Rectal smooth muscle tissue (tissue), 1 donor: ENCODE measurements around the gene ZNF236.

ENCODE experiments used
- H3K27ac ChIP-seq: one replicate; pipeline ENCODE4 v1.7.0; 2013; ENCODE audit warnings: low read depth, low read length, inconsistent platforms
- H3K27me3 ChIP-seq: one replicate; pipeline ENCODE4 v1.7.0; 2013; ENCODE audit warnings: low read length; ENCODE audit not compliant: control insufficient read depth, insufficient read depth
- H3K36me3 ChIP-seq: one replicate; pipeline ENCODE4 v1.7.0; 2013; ENCODE audit warnings: low read length; ENCODE audit not compliant: control insufficient read depth, insufficient read depth
- H3K4me1 ChIP-seq: one replicate; pipeline ENCODE4 v1.7.0; 2013; ENCODE audit warnings: low read length; ENCODE audit not compliant: control insufficient read depth, insufficient read depth
- H3K4me3 ChIP-seq: one replicate; pipeline ENCODE4 v1.7.0; 2013; ENCODE audit warnings: low read length
- H3K9ac ChIP-seq: one replicate; pipeline ENCODE4 v1.7.0; 2013; ENCODE audit warnings: low read length

Gene ZNF236

DNA sequence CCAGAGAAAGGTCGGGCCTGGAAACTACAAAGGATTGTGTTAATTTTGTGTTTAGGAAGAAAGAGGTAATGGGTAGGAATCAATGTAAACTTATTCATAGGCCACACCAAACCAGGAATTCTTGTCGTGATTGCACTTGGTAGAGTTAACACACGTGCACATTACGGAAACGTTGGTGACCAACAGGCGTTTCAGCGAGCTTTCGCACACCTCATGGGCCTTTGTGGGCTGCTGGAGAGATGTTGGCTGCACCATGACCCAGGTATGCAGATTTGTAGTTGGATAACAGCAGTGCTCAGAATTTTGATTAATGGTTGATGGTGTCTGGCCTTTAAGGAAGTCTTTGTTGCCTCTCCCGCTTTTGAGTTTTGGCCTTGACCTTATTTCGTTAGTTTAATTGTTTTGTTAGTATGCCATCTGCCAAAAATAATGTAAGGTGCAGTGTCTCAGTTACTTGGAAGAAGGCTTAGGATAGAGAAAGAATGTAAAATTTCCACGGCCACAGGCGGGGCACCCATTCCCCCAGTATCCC is 1.9 kb downstream of the ZNF236 start:
- Histone ChIP-seq H3K36me3 (no peaks in the 10 kb centered on the region), H3K4me3 (no peak overlapping the region), H3K27me3 (no peaks in the 10 kb centered on the region), H3K4me1 (peaks cover 5% of the 10 kb centered on the region), H3K9ac (no peak overlapping the region), H3K27ac (peak overlapping the region; percentile 87)

DNA sequence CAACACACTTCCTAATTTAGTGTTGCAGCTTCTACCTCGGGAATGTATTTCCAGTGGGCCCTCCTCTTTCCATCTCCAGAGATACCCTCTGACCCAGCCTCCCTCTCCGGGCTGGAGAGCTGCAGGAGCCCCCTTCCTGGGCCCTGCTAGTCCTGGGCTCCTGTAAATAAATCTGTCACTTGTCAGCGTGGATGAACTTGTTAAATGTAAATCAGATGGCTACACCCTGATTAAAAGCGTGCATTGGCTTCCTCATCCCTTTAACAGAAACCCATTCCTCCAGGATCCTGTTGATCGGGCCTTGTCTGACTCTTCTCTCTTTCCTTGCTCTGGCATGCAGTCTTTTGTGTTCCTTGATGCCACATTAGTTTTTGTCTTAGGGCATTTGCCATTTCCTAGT is 2.4 kb downstream of the ZNF236 start:
- Histone ChIP-seq H3K9ac (no peak overlapping the region), H3K4me3 (no peak overlapping the region), H3K27me3 (no peaks in the 10 kb centered on the region), H3K4me1 (peaks cover 5% of the 10 kb centered on the region), H3K36me3 (no peaks in the 10 kb centered on the region), H3K27ac (no peak overlapping the region)

DNA sequence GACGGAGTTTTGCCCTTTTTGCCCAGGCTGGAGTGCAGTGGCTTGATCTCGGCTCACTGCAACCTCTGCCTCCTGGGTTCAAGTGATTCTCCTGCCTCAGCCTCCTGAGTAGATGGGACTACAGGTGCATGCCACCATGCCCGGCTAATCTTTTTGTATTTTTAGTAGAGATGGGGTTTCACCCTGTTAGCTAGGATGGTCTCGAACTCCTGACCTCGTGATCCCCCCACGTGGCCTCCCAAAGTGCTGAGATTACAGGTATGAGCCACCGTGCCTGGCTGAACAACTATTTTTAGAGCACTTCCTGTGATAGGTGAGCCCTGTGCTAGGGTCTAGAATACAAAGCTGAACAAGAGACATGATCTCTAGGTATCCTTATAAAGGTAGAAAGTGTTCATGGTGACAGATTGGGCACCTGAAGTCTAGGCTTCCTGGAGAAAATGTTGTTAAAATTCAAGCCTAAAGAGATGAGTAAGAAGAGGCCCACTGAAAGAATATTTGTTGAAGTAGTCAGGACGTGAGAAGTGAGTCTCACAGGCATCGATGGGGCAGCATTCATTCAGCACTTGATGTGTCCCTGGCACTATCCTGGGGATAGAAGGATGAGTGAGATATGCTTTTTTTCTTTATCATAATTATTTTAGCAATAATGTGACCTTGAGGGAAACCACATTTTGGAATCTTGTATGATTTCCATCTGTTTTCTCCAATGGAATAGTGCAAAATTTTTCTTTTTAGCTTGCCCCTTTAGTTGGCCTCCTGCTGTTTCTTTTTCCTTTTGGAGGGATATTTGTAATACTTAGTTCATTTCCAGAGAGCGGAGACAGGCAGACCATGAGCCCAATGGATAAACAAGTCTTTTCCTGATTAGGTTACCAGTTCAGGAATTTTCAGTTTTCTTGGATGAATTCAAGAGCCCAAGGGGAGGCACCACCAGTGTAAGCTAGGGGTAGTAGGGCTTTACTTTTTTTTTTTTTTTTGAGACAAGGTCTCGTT is 5.1 kb downstream of the ZNF236 start:
- Histone ChIP-seq H3K4me3 (no peak overlapping the region), H3K9ac (no peak overlapping the region), H3K27ac (no peak overlapping the region), H3K4me1 (no peaks in the 10 kb centered on the region), H3K27me3 (no peaks in the 10 kb centered on the region), H3K36me3 (no peaks in the 10 kb centered on the region)

DNA sequence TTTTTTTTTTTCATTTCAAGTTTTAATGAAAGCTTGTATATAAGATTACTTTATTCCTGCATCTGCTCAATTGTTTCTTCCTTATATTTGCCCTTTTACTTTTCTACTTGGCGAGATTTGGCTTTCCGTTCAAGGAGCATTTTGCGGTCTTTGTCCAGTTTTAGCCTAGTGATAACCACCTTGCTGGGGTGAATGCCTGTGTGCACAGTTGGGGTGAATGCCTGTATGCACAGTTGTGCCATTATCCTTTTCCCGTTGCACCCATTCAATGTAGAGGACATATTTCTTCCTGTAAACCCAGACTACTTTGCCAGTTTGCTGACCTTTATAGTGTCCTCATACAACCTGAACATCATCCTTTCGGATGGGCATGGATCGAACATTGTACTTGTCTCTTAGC is 12.0 kb downstream of the ZNF236 start:
- no peak overlapping the region for H3K4me3 ChIP-seq
- H3K27me3 ChIP-seq = no peaks in the 10 kb centered on the region
- H3K9ac ChIP-seq = no peak overlapping the region
- H3K4me1 ChIP-seq = peaks cover 8% of the 10 kb centered on the region
- H3K36me3 ChIP-seq = no peaks in the 10 kb centered on the region
- no peak overlapping the region for H3K27ac ChIP-seq

DNA sequence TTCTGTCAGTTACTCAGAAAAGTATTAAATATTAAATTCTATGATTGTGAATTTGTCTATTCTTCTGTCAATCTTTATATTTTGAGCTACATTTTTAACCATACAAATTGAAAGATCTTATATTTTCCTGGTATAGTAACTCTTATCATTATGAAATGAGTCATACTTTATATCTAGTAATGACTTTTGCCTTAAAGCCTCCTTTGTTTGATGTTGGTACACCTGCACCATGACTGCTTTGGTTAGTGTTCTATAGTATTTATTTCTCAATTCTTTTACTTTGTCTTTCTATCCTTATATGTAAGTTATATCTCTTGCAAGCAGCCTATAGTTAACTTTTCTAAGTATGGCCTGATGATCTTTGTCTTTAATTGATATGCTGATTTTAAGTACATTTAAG is 13.0 kb downstream of the ZNF236 start:
- no peak overlapping the region for H3K9ac ChIP-seq
- H3K27ac ChIP-seq = no peak overlapping the region
- no peaks in the 10 kb centered on the region for H3K27me3 ChIP-seq
- no peak overlapping the region for H3K4me3 ChIP-seq
- no peaks in the 10 kb centered on the region for H3K36me3 ChIP-seq
- H3K4me1 ChIP-seq = peaks cover 12% of the 10 kb centered on the region

DNA sequence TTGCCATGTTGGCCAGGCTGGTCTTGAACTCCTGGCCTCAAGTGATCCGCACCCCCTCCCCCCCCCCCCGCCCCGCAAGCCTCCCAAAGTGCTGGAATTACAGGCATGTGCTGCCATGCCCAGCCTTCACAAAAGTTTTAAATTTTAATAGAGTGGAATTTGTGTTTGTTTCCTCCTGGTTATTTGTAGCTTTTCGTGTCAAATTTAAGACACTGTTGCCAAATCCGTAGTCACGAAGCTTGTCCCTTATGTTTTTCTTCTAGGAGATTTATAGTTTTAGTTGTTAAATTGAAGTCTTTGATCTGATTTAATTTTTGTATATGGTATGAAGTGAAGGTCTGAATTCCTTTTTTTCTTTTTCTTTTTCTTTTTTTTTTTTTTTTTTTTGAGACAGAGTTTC is 14.7 kb downstream of the ZNF236 start:
- Histone ChIP-seq H3K27me3 (no peaks in the 10 kb centered on the region), H3K36me3 (no peaks in the 10 kb centered on the region), H3K27ac (no peak overlapping the region), H3K4me3 (no peak overlapping the region), H3K4me1 (peaks cover 12% of the 10 kb centered on the region), H3K9ac (no peak overlapping the region)

DNA sequence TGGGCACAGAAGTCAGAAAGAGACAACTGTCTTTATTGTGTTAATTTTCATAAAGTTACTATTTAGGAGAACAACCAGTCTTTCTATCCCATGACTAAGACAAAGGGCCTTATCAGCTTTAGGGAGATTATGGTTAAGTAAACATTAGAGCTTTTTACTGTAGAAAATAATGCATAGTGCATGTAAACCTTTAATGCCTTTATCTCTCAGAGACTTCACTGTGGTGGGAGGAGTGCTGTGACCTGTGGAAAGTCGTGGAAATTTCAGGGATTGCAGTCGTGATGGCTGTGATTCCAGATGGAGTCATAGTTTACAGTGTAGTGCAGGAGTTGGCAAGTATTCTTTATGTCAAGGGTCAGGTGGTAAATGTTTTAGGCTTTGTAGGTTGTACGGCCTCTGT is 15.8 kb downstream of the ZNF236 start:
- peaks cover 12% of the 10 kb centered on the region for H3K4me1 ChIP-seq
- peak overlapping the region; percentile 63 for H3K27ac ChIP-seq
- H3K36me3 ChIP-seq = no peaks in the 10 kb centered on the region
- no peak overlapping the region for H3K4me3 ChIP-seq
- no peaks in the 10 kb centered on the region for H3K27me3 ChIP-seq
- no peak overlapping the region for H3K9ac ChIP-seq

DNA sequence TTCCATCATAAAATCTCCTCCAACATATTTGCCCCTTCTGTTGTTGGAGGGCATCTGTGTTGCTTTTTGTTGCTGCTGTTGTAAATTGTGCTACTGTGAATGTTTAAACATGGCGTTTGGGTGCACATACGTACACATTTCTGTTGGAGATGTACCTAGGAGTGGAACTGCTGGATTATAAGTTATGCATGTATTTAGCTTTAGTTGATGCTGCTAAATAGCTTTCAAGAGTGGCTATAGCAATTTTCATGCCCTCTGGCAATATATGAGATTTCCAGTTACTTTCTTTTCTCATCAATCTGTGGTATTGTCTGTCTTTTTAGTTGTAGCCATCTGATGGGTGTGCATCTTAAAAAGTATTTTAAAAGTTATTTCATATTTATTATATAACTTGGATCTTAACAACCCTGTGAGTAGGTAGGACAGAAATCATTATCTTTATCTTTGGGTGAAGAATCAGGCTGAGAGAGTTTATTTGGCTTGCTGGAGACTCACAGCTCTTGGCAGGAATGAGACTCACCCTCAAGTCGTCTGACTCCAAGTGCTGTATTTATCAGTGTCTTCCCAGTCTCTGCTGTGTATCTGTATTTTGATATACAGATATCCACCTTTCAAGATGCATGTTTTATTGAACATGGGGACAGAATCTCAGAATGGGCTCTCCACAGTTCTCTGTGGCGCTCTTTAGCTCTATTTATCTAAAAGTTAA is 16.9 kb downstream of the ZNF236 start:
- H3K27ac ChIP-seq = peak overlapping the region; percentile 63
- no peaks in the 10 kb centered on the region for H3K36me3 ChIP-seq
- no peaks in the 10 kb centered on the region for H3K27me3 ChIP-seq
- H3K4me3 ChIP-seq = no peak overlapping the region
- H3K4me1 ChIP-seq = peaks cover 12% of the 10 kb centered on the region
- no peak overlapping the region for H3K9ac ChIP-seq

DNA sequence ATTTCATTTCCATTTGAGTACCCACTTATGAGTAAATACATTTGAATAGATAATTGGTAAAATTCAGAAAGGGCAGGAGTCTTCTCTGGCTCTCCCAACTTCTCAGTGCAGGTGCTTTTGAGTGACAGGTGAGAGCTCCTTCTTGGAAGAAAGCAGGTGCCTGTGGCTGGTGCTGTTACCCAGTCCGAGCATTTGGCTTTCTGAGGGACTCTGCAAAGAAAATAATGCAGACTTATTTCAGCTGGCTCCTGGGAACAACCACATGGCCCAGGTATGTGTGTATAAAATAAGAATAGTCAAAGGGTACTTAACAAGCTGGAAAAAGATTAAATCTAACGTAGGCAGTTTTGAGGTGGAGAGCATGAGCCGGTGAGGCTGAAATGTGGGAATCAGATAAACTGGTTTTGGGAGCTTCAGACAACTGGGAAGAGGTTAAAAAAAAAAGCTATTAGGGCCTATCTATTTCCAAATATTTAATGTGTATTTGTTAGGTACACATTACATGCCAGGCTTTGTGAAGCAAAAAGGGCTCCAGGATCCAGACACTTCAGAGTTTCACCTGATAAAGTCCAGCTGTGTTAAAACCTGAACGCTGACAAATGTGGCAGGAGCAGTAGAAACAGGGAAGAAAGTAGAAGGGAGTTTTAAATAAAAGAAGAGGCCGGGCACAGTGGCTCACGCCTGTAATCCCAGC is 20.6 kb downstream of the ZNF236 start:
- peaks cover 9% of the 10 kb centered on the region for H3K4me1 ChIP-seq
- H3K4me3 ChIP-seq = no peak overlapping the region
- no peaks in the 10 kb centered on the region for H3K36me3 ChIP-seq
- no peak overlapping the region for H3K27ac ChIP-seq
- no peaks in the 10 kb centered on the region for H3K27me3 ChIP-seq
- no peak overlapping the region for H3K9ac ChIP-seq

DNA sequence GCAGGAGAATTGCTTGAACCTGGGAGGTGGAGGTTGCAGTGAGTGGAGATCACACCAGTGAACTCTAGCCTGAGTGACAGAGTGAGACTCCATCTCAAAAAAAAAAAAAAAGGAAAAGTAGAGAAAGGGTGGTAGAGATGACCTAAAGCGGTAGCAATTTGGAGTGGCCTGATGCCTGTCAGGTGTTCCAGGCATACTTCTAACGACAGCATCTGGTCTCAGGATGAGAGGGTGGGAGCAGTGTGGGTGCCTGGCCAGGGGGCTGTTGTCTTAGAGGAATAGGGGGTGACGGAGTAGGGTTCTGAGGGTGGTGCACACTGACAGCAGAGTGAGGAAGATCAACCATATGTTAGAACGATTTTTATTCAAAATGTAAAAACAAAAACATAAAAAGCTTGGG is 21.8 kb downstream of the ZNF236 start:
- Histone ChIP-seq H3K9ac (no peak overlapping the region), H3K27ac (no peak overlapping the region), H3K4me1 (peaks cover 4% of the 10 kb centered on the region), H3K36me3 (no peaks in the 10 kb centered on the region), H3K4me3 (no peak overlapping the region), H3K27me3 (no peaks in the 10 kb centered on the region)

DNA sequence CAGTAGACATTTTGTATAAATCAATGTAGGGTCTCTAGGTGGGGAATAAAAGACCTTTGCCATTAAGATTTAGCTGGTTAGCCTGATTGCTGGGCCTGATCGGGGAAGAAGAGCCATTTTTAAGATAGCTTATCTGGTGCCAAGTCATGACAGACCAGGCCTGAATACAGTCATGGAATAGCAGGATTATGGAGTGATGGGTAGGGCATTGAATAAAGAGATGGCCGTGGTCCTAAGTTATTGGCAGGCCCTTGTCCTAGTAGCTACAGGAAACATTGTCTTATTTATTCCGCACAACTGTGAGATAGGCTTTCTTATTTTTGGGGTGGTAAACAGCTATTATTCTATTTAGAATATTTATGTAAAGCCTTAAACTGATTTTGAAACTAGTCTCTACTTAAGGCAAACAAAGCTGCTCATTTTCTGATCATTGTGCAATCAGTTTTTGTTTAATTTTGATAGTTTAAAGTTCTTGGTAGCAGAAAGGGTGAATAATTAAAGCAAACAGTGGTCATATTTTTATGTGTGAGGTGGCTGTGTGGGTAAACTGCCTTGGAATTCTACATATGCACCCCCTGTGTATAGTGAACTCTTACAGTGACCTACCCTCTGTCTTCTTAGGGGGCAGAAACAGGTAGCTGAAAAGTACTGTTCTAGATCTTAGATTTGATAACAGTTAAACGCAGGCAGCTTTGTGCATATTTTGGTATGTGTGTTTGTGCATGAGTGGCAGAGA is 22.6 kb downstream of the ZNF236 start:
- Histone ChIP-seq H3K27me3 (no peaks in the 10 kb centered on the region), H3K27ac (no peak overlapping the region), H3K4me3 (no peak overlapping the region), H3K36me3 (no peaks in the 10 kb centered on the region), H3K9ac (no peak overlapping the region), H3K4me1 (no peaks in the 10 kb centered on the region)
